ENCODE data around the gene ABT1. TPM values are rescaled to one million over a fixed set of nuclear protein-coding genes. Genes with fewer than 3 reads are reported as not detected.

Gene ABT1
- total and polyA plus RNA-seq, 2 experiments from 2014 or later: 25.7 to 29.1 TPM

- H3K27me3 Mint-ChIP-seq (ENCODE audit: insufficient read depth, low read depth, poor library complexity): peaks cover 16% of the 10 kb centered on the region
- H3K9me3 Mint-ChIP-seq: peaks cover 13% of the 10 kb centered on the region; the same call in 2 of the 3 replicates
- peak overlapping the region; percentile 93; the same call in 1 of the 3 replicates for H3K4me3 Mint-ChIP-seq
These were observed 18.0 kb upstream of the ABT1 start for GRCh38 chr6:26578741-26579140.

More at GRCh38 chr6:26578741-26579140, 18.0 kb upstream of the ABT1 start:
- 0 out of 2 replicates have a peak, but pooled peaks cover 6% of the 10 kb centered on the region for H3K27me3 ChIP-seq (ENCODE audit: insufficient read depth)
- H3K4me3 ChIP-seq: no peak overlapping the region
- no peaks in the 10 kb centered on the region for H3F3A ChIP-seq (replicated peaks; ENCODE audit: low read depth)
- Mint-ChIP-seq H3K27ac (no peak overlapping the region), H3K36me3 (ENCODE audit: low read depth) (no peaks in the 10 kb centered on the region), H3K4me1 (peaks cover 6% of the 10 kb centered on the region; the same call in 2 of the 3 replicates)
- TF ChIP-seq ZNF331 (CRISPR knock-in tag; IDR thresholded peaks at IDR 0.05; ENCODE audit: low read depth) (no peak), EZH2 (IDR thresholded peaks at IDR 0.05; ENCODE audit: low read depth, unreplicated experiment) (no peak), ZNF462 (CRISPR knock-in tag; IDR thresholded peaks at IDR 0.05) (no peak), ZNF114 (CRISPR knock-in tag; IDR thresholded peaks at IDR 0.05) (no peak), JUNB (IDR thresholded peaks at IDR 0.05; ENCODE audit: unreplicated experiment) (no peak), EZH2phosphoT487 (IDR thresholded peaks at IDR 0.05; ENCODE audit: unreplicated experiment) (no peak)
- H3K79me2 ChIP-seq (replicated peaks; ENCODE audit: insufficient read depth): no peaks in the 10 kb centered on the region
- no peaks in the 10 kb centered on the region for H4K20me1 ChIP-seq (replicated peaks; ENCODE audit: insufficient read depth)
- H3K4me1 ChIP-seq (ENCODE audit: insufficient read depth): peaks cover 7% of the 10 kb centered on the region; the same call in 1 of the 2 replicates
- no peaks in the 10 kb centered on the region for H3K36me3 ChIP-seq (ENCODE audit: insufficient read depth)
- no peak for DNase-seq (ENCODE audit: low spot score)
- no peaks in the 10 kb centered on the region; the same call in 1 of the 2 replicates for H3K9me2 ChIP-seq (ENCODE audit: insufficient read depth)
- ATAC-seq: no peak
- H3K27ac ChIP-seq (ENCODE audit: low read depth): no peak overlapping the region
- no peak overlapping the region for H2AFZ ChIP-seq
- no peak overlapping the region for H3K4me2 ChIP-seq
